Fibroblast of skin of back (primary cell): Measurements from ENCODE around the gene CHRNG.
A peak's percentile ranks its signal among the peaks of the same experiment; 100 is the strongest.
"Not testable (repeated sequence)": the region's sequence is repeated elsewhere in the genome, so short reads cannot be mapped to it uniquely, and the experiment has no call there.

Experiments used
- DNase-seq: peaks from one replicate; pipeline ENCODE4 v3.0.0-alpha.2; 2013

Gene CHRNG

GRCh38 chr2:232545511-232546375 is 6.3 kb downstream of the CHRNG start:
- DNase-seq: no peak

GRCh38 chr2:232547991-232548390 is 8.5 kb downstream of the CHRNG start:
- DNase-seq: no peak

GRCh38 chr2:232549655-232550353 is 10.3 kb downstream of the CHRNG start:
- no peak for DNase-seq

GRCh38 chr2:232550354-232551249 is 11.1 kb downstream of the CHRNG start, which contains the start of the genes EIF4E2 and TIGD1:
Gene EIF4E2 (plus strand): TSS chr2:232550689. CDS start chr2:232550725, 36 bp downstream.
Gene TIGD1 (minus strand): TSS chr2:232550557. CDS start chr2:232549882, 675 bp downstream.
- DNase-seq: peak; percentile 94

- DNase-seq: no peak
Measured at GRCh38 chr2:232551250-232551638, 11.8 kb downstream of the CHRNG start.

- DNase-seq: no peak
Measured at GRCh38 chr2:232551776-232552175, 12.3 kb downstream of the CHRNG start.

GRCh38 chr2:232556426-232556825 is 16.9 kb downstream of the CHRNG start:
- DNase-seq: no peak

- no peak for DNase-seq
Measured at GRCh38 chr2:232562515-232563151, 23.1 kb downstream of the CHRNG start.

- no peak for DNase-seq
Measured at GRCh38 chr2:232563580-232563979, 24.1 kb downstream of the CHRNG start.

GRCh38 chr2:232567721-232568120 is 28.2 kb downstream of the CHRNG start:
- no peak for DNase-seq

GRCh38 chr2:232568161-232568560 is 28.7 kb downstream of the CHRNG start:
- peak; percentile 75 for DNase-seq

- no peak for DNase-seq
Measured at GRCh38 chr2:232569541-232569940, 30.0 kb downstream of the CHRNG start.

- DNase-seq: not testable (repeated sequence)
Measured at GRCh38 chr2:232570481-232570880, 31.0 kb downstream of the CHRNG start.

- no peak for DNase-seq
Measured at GRCh38 chr2:232571026-232571474, 31.6 kb downstream of the CHRNG start.

GRCh38 chr2:232573042-232573441 is 33.5 kb downstream of the CHRNG start:
- DNase-seq: no peak

- DNase-seq: no peak
Measured at GRCh38 chr2:232573771-232574435, 34.4 kb downstream of the CHRNG start.

GRCh38 chr2:232574674-232575403 is 35.3 kb downstream of the CHRNG start:
- DNase-seq: no peak

- DNase-seq: no peak
Measured at GRCh38 chr2:232575404-232575746, 35.9 kb downstream of the CHRNG start.

- DNase-seq: peak; percentile 11
Measured at GRCh38 chr2:232576995-232577394, 37.5 kb downstream of the CHRNG start.

- DNase-seq: no peak
Measured at GRCh38 chr2:232577841-232578240, 38.3 kb downstream of the CHRNG start.

GRCh38 chr2:232578626-232579025 is 39.1 kb downstream of the CHRNG start:
- DNase-seq: no peak
